HepG2 (cell line): ENCODE results near the gene HTR3B. TPM values are rescaled to one million over a fixed set of nuclear protein-coding genes. Genes with fewer than 3 reads are reported as not detected.

ENCODE experiments used
- ATAC-seq: fragments of 200-7000 bp; cut with Tn5 transposase; 3 replicates; pipeline ENCODE4 v1.9.1; 2020; ENCODE audit warnings: mild to moderate bottlenecking, moderate library complexity
- BruUV-seq: library from RNA; stranded (reverse); fragments of 400-500 nt; replicated peaks from 2 replicates; lab custom pipeline; 2021; lab: Mats Ljungman, UMichigan
- CTCF ChIA-PET: fragments of 300-600 bp; formaldehyde crosslinking; extraction: SDS; loops from one replicate; lab custom pipeline; 2021; ENCODE audit warnings: low total read pairs, inconsistent platforms, low intra/inter-chr PET ratio; lab: Yijun Ruan, JAX
- POLR2A ChIA-PET: fragments of 350-600 bp; sonication (Branson Sonifier 250); formaldehyde crosslinking; loops from one replicate; lab custom pipeline; 2020; ENCODE audit warnings: antibody characterized with exemption, inconsistent platforms; lab: Yijun Ruan, JAX
- DNase-seq: peaks from one replicate; pipeline ENCODE4 v3.0.0-alpha.2; 2015; ENCODE audit warnings: low spot score
- FAIRE-seq: peaks from 3 replicates; lab custom pipeline; 2011; peaks lifted over from hg19 to GRCh38; lab: Jason Lieb, UNC
- H2AFZ ChIP-seq: one replicate; pipeline ENCODE4 v1.6.1; 2011; ENCODE audit warnings: low read length, inconsistent platforms
- H3K27ac ChIP-seq: fragments of 300-600 bp; 3 replicates; pipeline ENCODE4 v1.8.0; 2011; ENCODE audit warnings: mixed run types, mild to moderate bottlenecking, mixed read lengths, low read length, inconsistent platforms; ENCODE audit not compliant: insufficient read depth; ENCODE audit errors: extremely low read length
- H3K27me3 ChIP-seq, 2 experiments: fragments of 200-600 bp in 1 of 2; 2 replicates in 1 of 2; 3 replicates in 1 of 2; pipeline versions ENCODE4 v1.6.0 to v1.8.0; 2011; ENCODE audit warnings: low read length in 2 of 2, mild to moderate bottlenecking in 2 of 2, moderate library complexity in 2 of 2, inconsistent platforms in 1 of 2; ENCODE audit not compliant: insufficient read depth in 2 of 2, control insufficient read depth in 1 of 2
- H3K36me3 ChIP-seq, 2 experiments: fragments of 200-600 bp in 1 of 2; replicated peaks in 1 of 2; 2 replicates in 1 of 2; 3 replicates in 1 of 2; pipeline versions ENCODE4 v1.5.1 to v1.8.0; 2011; ENCODE audit warnings: low read length in 2 of 2, inconsistent platforms in 1 of 2; ENCODE audit not compliant: insufficient read depth in 2 of 2, control insufficient read depth in 1 of 2
- H3K4me1 ChIP-seq: 2 replicates; pipeline ENCODE4 v1.5.1; 2012; ENCODE audit warnings: low read length, inconsistent platforms; ENCODE audit not compliant: insufficient read depth
- H3K4me2 ChIP-seq: 2 replicates; pipeline ENCODE4 v1.6.0; 2011; ENCODE audit warnings: low read depth, low read length, inconsistent platforms
- H3K4me3 ChIP-seq, 3 experiments: fragments of 200-600 bp in 1 of 3; sonication (generic), shearing (Covaris generic) in 1 of 3; replicated peaks in 1 of 3; 2 replicates each; pipeline ENCODE4 v1.5.1; 2011 to 2016; ENCODE audit warnings: low read length in 3 of 3, inconsistent platforms in 2 of 3, low read depth in 2 of 3, mild to moderate bottlenecking in 2 of 3, control low read depth in 1 of 3, mixed read lengths in 1 of 3; ENCODE audit not compliant: insufficient read depth in 1 of 3
- H3K79me2 ChIP-seq: one replicate; pipeline ENCODE4 v1.6.1; 2011; ENCODE audit warnings: low read length, inconsistent platforms; ENCODE audit not compliant: insufficient read depth
- H3K9ac ChIP-seq: 2 replicates; pipeline ENCODE4 v1.6.0; 2011; ENCODE audit warnings: mild to moderate bottlenecking, low read depth, low read length, inconsistent platforms; ENCODE audit not compliant: insufficient read depth
- H3K9me3 ChIP-seq: 2 replicates; pipeline ENCODE4 v1.5.1; 2012; ENCODE audit warnings: mild to moderate bottlenecking, low read length
- H4K20me1 ChIP-seq: 2 replicates; pipeline ENCODE4 v1.6.0; 2011; ENCODE audit warnings: inconsistent platforms, mild to moderate bottlenecking, low read length, moderate library complexity; ENCODE audit not compliant: insufficient read depth
- ATRX ChIP-seq: sonication (generic); formaldehyde crosslinking; IDR thresholded peaks from 2 replicates; pipeline ENCODE4 v1.4.0; 2020; ENCODE audit warnings: missing genetic modification reagents, borderline replicate concordance
- EZH2 ChIP-seq: conservative IDR thresholded peaks from 2 replicates; pipeline ENCODE4 v1.6.1; 2012; ENCODE audit warnings: mild to moderate bottlenecking, low read depth, low read length, moderate library complexity
- FOXM1 ChIP-seq: sonication (generic); formaldehyde crosslinking; IDR thresholded peaks from 2 replicates; pipeline ENCODE4 v1.5.0; 2020; ENCODE audit warnings: missing genetic modification reagents
- PITX1 ChIP-seq: sonication (generic); formaldehyde crosslinking; IDR thresholded peaks from 2 replicates; pipeline ENCODE4 v1.5.1; 2020; ENCODE audit warnings: mild to moderate bottlenecking, missing genetic modification reagents
- RBFOX2 ChIP-seq: fragments of 200-400 bp; formaldehyde crosslinking; IDR thresholded peaks from 2 replicates; pipeline ENCODE4 v1.6.1; 2017; ENCODE audit warnings: low read depth, mild to moderate bottlenecking, low read length
- SMYD3 ChIP-seq: sonication (generic); formaldehyde crosslinking; IDR thresholded peaks from 2 replicates; pipeline ENCODE4 v1.8.1; 2023; ENCODE audit warnings: mild to moderate bottlenecking, missing genetic modification reagents
- SOX13 ChIP-seq, 3 experiments: fragments of 450-650 bp in 1 of 3; sonication (generic) in 1 of 3; formaldehyde crosslinking in 1 of 3; IDR thresholded peaks in 2 of 3; conservative IDR thresholded peaks in 1 of 3; 2 replicates each; pipeline versions ENCODE4 v1.5.0 to v1.6.1; 2016 to 2020; ENCODE audit warnings: antibody characterized with exemption in 1 of 3, mild to moderate bottlenecking in 1 of 3, missing compliant biosample characterization in 1 of 3, missing genetic modification reagents in 1 of 3, moderate library complexity in 1 of 3
- STAT5B ChIP-seq: sonication (generic); formaldehyde crosslinking; IDR thresholded peaks from 2 replicates; pipeline ENCODE4 v1.4.0; 2020; ENCODE audit warnings: missing genetic modification reagents
- TARDBP ChIP-seq: sonication (generic); formaldehyde crosslinking; IDR thresholded peaks from 2 replicates; pipeline ENCODE4 v1.8.0; 2022; ENCODE audit warnings: mild to moderate bottlenecking, missing genetic modification reagents
- ZNF160 ChIP-seq: sonication (generic); formaldehyde crosslinking; IDR thresholded peaks from 2 replicates; pipeline ENCODE4 v1.8.0; 2022; ENCODE audit warnings: mild to moderate bottlenecking, inconsistent platforms, missing genetic modification reagents
- ZNF646 ChIP-seq: sonication (generic); formaldehyde crosslinking; IDR thresholded peaks from 2 replicates; pipeline ENCODE4 v1.9.0; 2021; ENCODE audit warnings: mild to moderate bottlenecking, missing genetic modification reagents
- ZNF691 ChIP-seq: sonication (generic); formaldehyde crosslinking; IDR thresholded peaks from 2 replicates; pipeline ENCODE4 v1.4.0; 2020; ENCODE audit warnings: missing genetic modification reagents, low read depth, mild to moderate bottlenecking, borderline replicate concordance
- ZNF775 ChIP-seq: sonication (generic); formaldehyde crosslinking; IDR thresholded peaks from 2 replicates; pipeline ENCODE4 v1.4.0; 2020; ENCODE audit warnings: missing genetic modification reagents, mild to moderate bottlenecking, moderate library complexity, borderline replicate concordance
- ZSCAN12 ChIP-seq: sonication (generic); formaldehyde crosslinking; IDR thresholded peaks from 2 replicates; pipeline ENCODE4 v1.9.0; 2021; ENCODE audit warnings: mild to moderate bottlenecking, missing genetic modification reagents
- WGBS: methylation state at CpG from one replicate; pipeline ENCODE4 v1.1.6; 2017; ENCODE audit warnings: low lambda C conversion rate; 5-methylcytosine and 5-hydroxymethylcytosine counted together
- in situ Hi-C: cut with HindIII; loops from 2 replicates; pipeline ENCODE4 v1.10.0; 2017; ENCODE audit warnings: low pct_unique_long_range_greater_than_20kb; ENCODE audit not compliant: extremely low pct_ligation_motif_present
- intact Hi-C: fragments of 100-400 bp; cut with micrococcal nuclease; formaldehyde crosslinking; loops from one replicate; pipeline ENCODE4 v1.10.0; 2022; ENCODE audit not compliant: unreplicated experiment
- polyA plus RNA-seq, 8 experiments: library from polyadenylated mRNA; depleted of rRNA in 3 of 8; stranded (reverse) in 7 of 8; unstranded in 1 of 8; fragments of >200 nt; fragmentation: Illumina TruSeq in 4 of 8; extraction: Trizol in 4 of 8; gene quantifications; 2 replicates each; pipeline versions ENCODE4 v1.2.1 to v1.2.3, GENCODE V29; 2011 to 2016; ENCODE audit warnings: low read depth in 4 of 8, missing spikeins in 1 of 8, mixed read lengths in 1 of 8; ENCODE audit not compliant: insufficient read depth in 1 of 8
- total RNA-seq, 5 experiments: library from RNA; depleted of rRNA; stranded (reverse); fragments of >200 nt; fragmentation: Illumina TruSeq; extraction: Trizol; gene quantifications; 2 replicates each; pipeline ENCODE4 v1.2.3, GENCODE V29; 2016; ENCODE audit warnings: low read depth in 1 of 5
- TF ChIP-seq, protein P1 (sequence below): IDR thresholded peaks from 2 replicates; pipeline ENCODE4 v1.6.1; 2018; ENCODE audit warnings: missing genetic modification reagents

Gene HTR3B
- total and polyA plus RNA-seq, 2 of the 13 experiments (the other 11 are each of a cell fraction or from before 2014, with no cell fraction given), result 0.09 to 1.7 TPM

DNA sequence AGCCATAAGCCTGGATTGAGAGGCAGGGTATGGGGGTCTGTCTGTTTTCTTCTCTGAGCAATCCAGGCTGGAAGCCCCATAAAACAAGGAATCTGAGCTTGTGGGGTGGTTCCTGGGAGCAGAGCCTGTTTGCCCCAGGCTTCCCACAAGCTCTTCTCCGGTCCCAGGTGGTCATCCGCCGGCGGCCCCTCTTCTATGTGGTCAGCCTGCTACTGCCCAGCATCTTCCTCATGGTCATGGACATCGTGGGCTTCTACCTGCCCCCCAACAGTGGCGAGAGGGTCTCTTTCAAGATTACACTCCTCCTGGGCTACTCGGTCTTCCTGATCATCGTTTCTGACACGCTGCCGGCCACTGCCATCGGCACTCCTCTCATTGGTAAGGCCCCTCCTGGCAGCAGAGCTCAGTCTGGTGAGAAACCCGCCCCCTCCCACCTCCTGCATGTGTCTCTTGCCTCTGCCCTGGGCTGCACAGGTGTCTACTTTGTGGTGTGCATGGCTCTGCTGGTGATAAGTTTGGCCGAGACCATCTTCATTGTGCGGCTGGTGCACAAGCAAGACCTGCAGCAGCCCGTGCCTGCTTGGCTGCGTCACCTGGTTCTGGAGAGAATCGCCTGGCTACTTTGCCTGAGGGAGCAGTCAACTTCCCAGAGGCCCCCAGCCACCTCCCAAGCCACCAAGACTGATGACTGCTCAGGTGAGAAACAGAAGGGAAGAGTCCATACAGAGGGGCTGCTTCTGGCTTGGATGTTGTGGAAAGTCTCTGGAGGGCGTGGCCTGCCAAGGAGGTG, 82.0 kb downstream of the HTR3B start:
- no peak overlapping the region for H3K27ac ChIP-seq
- FAIRE-seq, result no peak
- intact Hi-C loops (no loop called here), in situ Hi-C loops (no loop called here)
- no peak overlapping the region for H3K4me2 ChIP-seq
- H3K9ac ChIP-seq, result no peak overlapping the region
- no peaks in the 10 kb centered on the region for H3K9me3 ChIP-seq
- H3K79me2 ChIP-seq, result no peaks in the 10 kb centered on the region
- H4K20me1 ChIP-seq, result no peaks in the 10 kb centered on the region
- ChIA-PET CTCF (no interaction called here), POLR2A (no interaction called here)
- no peaks in the 10 kb centered on the region for H3K4me1 ChIP-seq
- no TSS peak for BruUV-seq
- no peaks in the 10 kb centered on the region for H3K36me3 ChIP-seq
- no peak for DNase-seq
- 39% methylated on average over 8 of the region's 18 CpGs for WGBS
- ATAC-seq, result no peak
- peaks cover 9 to 28% of the 10 kb centered on the region in 2 experiments; a peak in 4 of 5 replicates for H3K27me3 ChIP-seq
- H3K4me3 ChIP-seq, result no peak overlapping the region
- no peak overlapping the region for H2AFZ ChIP-seq
- no peak for TF ChIP-seq ATRX (CRISPR knock-in tag)
- no peak for TF ChIP-seq ZNF646 (CRISPR knock-in tag)
- TF ChIP-seq SMYD3 (CRISPR knock-in tag), result no peak
- TF ChIP-seq ZSCAN12 (CRISPR knock-in tag), result no peak
- TF ChIP-seq ZNF691 (CRISPR knock-in tag), result no peak
- no peak for TF ChIP-seq RBFOX2
- no peak for TF ChIP-seq EZH2
- no peak for TF ChIP-seq ZNF775 (CRISPR knock-in tag)
- no peak for TF ChIP-seq PITX1 (CRISPR knock-in tag)
- no peak for TF ChIP-seq FOXM1 (CRISPR knock-in tag)
- no peak for TF ChIP-seq TARDBP (CRISPR knock-in tag)
- TF ChIP-seq, protein P1, sequence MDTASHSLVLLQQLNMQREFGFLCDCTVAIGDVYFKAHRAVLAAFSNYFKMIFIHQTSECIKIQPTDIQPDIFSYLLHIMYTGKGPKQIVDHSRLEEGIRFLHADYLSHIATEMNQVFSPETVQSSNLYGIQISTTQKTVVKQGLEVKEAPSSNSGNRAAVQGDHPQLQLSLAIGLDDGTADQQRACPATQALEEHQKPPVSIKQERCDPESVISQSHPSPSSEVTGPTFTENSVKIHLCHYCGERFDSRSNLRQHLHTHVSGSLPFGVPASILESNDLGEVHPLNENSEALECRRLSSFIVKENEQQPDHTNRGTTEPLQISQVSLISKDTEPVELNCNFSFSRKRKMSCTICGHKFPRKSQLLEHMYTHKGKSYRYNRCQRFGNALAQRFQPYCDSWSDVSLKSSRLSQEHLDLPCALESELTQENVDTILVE (CRISPR knock-in tag), result no peak
- TF ChIP-seq ZNF160 (CRISPR knock-in tag), result no peak
- TF ChIP-seq STAT5B (CRISPR knock-in tag), result no peak
- TF ChIP-seq SOX13 (IDR thresholded peaks at IDR 0.05), result no peak
- TF ChIP-seq SOX13 (CRISPR knock-in tag; conservative IDR thresholded peaks at IDR 0.05 in 1 of 2, IDR thresholded peaks at IDR 0.05 in 1 of 2), result no peak
